Measurements from ENCODE around the gene USP12. TPM values are rescaled to one million over a fixed set of nuclear protein-coding genes. Genes with fewer than 3 reads are reported as not detected.

Gene USP12
- total RNA-seq, 2 donors from 2014 or later: 11.6 to 23.0 TPM

DNA sequence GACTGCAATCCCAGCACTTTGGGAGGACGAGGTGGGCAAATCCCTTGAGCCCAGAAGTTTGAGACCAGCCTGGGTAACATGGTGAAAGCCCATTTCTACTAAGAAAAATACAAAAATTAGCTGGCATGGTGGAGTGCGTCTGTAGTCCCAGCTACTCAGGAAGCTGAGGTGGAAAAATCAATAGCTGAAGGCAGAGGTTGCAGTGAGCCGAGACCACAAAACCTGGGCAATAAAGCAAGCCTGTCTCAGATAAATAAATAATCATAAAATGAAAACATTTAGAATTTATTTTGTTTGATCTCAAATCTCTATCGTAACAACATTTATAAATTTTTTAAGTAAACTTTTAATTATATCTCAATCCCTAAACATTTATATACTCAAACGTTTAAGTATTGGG, 36.6 kb downstream of the USP12 start:
- peaks cover 0 to 4% of the 10 kb centered on the region in 2 donors for H3K9me3 ChIP-seq
- no peak overlapping the region for H3K27ac ChIP-seq
- H3K4me3 ChIP-seq: no peak overlapping the region
- H3K4me1 ChIP-seq: peaks cover 0 to 37% of the 10 kb centered on the region in 2 donors
- no peaks in the 10 kb centered on the region for H3K27me3 ChIP-seq
- H3K36me3 ChIP-seq: no peaks in the 10 kb centered on the region
- TF ChIP-seq, protein P1, sequence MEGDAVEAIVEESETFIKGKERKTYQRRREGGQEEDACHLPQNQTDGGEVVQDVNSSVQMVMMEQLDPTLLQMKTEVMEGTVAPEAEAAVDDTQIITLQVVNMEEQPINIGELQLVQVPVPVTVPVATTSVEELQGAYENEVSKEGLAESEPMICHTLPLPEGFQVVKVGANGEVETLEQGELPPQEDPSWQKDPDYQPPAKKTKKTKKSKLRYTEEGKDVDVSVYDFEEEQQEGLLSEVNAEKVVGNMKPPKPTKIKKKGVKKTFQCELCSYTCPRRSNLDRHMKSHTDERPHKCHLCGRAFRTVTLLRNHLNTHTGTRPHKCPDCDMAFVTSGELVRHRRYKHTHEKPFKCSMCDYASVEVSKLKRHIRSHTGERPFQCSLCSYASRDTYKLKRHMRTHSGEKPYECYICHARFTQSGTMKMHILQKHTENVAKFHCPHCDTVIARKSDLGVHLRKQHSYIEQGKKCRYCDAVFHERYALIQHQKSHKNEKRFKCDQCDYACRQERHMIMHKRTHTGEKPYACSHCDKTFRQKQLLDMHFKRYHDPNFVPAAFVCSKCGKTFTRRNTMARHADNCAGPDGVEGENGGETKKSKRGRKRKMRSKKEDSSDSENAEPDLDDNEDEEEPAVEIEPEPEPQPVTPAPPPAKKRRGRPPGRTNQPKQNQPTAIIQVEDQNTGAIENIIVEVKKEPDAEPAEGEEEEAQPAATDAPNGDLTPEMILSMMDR (IDR thresholded peaks at IDR 0.05): no peak
- no peak for DNase-seq (ENCODE audit: low spot score)

DNA sequence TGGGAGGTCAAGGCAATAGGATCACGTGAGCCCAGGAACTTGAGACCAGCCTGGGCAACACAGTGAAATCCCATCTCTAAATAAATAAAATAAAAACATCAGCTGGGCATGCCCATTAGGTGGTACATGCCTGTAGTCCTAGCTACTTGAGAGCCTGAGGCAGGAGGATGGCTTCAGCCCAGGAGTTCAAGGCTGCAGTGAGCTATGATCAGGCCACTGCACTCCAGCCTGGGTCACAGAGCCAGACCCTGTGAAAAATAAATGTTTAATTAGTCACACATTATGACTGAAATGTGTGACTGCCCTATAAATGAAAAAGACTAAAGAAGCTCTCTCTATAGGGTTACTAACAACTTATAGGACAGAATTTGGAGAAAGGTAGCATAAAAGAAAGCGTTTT, 37.7 kb downstream of the USP12 start:
- H3K27ac ChIP-seq: no peak overlapping the region
- no peak for DNase-seq (ENCODE audit: low spot score)
- no peak overlapping the region for H3K4me3 ChIP-seq
- no peaks in the 10 kb centered on the region for H3K27me3 ChIP-seq
- peaks cover 0 to 37% of the 10 kb centered on the region in 2 donors for H3K4me1 ChIP-seq
- H3K9me3 ChIP-seq: peaks cover 0 to 6% of the 10 kb centered on the region in 2 donors
- TF ChIP-seq, protein P1 (IDR thresholded peaks at IDR 0.05): no peak
- H3K36me3 ChIP-seq: no peaks in the 10 kb centered on the region

DNA sequence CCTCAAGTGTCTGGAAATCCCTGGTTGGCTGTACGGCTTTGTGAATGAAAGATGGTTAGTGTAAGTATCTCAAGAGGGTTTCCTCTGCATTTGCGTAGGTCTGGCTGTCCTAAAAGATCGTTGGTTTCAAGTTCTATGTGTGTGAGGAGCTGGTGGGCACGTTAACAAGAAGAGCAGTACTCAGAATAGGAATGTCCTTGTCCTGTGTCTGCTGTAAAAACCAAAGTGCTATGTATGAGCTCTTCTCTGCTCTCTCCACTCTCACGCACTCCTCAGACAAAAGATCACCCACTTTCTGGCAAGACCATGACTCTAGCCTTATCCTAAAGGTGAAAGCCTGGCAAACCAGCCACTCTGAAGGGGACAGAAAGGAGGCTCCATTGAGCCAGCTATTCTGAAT, 39.1 kb downstream of the USP12 start:
- H3K9me3 ChIP-seq: peaks cover 0 to 6% of the 10 kb centered on the region in 2 donors
- H3K36me3 ChIP-seq: no peaks in the 10 kb centered on the region
- TF ChIP-seq, protein P1 (IDR thresholded peaks at IDR 0.05): no peak
- no peak for DNase-seq (ENCODE audit: low spot score)
- H3K27me3 ChIP-seq: no peaks in the 10 kb centered on the region
- H3K27ac ChIP-seq: no peak overlapping the region
- H3K4me3 ChIP-seq: no peak overlapping the region
- peaks cover 0 to 27% of the 10 kb centered on the region in 2 donors for H3K4me1 ChIP-seq

DNA sequence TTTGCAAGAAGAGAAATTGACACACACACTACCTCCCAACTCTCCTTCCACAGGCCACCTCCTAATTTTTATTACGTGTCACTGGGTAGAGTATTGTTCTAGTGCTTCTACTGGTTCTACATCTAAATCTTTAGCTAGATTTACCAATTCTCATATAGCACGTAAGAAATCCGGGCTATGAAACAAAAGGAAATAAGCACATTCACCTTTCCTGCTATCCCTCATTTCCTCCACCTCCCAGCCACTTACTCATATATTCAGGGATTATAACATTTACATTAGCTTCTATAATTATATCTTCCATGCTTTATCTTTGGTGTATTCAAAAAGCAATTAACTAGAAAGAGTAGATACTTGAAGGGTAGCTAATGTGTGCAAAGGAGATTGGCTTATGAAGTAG, 39.7 kb downstream of the USP12 start:
- DNase-seq (ENCODE audit: low spot score): no peak
- Histone ChIP-seq H3K27ac (no peak overlapping the region), H3K9me3 (peaks cover 0 to 6% of the 10 kb centered on the region in 2 donors), H3K4me1 (peaks cover 0 to 31% of the 10 kb centered on the region in 2 donors), H3K36me3 (no peaks in the 10 kb centered on the region), H3K27me3 (no peaks in the 10 kb centered on the region), H3K4me3 (no peak overlapping the region)
- TF ChIP-seq, protein P1 (IDR thresholded peaks at IDR 0.05): no peak

DNA sequence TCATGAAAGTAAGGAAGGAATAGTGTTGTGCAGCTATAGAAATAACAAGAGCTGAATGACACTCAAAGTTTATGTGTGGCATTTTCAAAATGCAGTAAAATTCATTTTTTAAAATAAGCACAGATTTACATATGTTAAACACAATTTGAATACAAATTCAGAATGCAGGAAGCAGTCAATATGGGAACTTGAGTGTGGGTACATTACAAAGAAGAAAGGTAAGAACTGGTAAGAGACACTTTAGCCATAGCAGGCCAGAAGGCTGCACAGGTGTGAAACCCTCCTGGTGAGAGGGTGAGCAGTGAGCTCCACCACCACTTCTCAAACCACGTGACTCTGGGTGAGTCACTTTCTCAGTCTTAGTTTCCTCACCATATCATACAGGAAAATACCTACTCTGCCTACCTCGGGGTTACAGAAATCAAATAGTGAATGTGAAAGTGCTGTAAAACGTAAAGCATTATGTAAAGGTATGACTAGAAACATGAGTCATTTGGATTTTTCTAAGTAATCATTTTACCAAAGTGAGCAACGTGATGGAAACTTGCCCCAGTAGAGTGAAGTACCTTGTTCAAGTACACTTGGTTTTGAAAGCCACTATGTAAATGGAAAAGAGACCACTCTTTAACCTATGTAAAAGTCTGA, 40.5 kb downstream of the USP12 start:
- H3K36me3 ChIP-seq: no peaks in the 10 kb centered on the region
- no peak overlapping the region for H3K4me3 ChIP-seq
- no peaks in the 10 kb centered on the region for H3K27me3 ChIP-seq
- peaks cover 0 to 6% of the 10 kb centered on the region in 2 donors for H3K9me3 ChIP-seq
- TF ChIP-seq, protein P1 (IDR thresholded peaks at IDR 0.05): no peak
- peak overlapping the region; percentile 19 to 33 for H3K27ac ChIP-seq
- DNase-seq (ENCODE audit: low spot score): no peak
- peaks cover 0 to 39% of the 10 kb centered on the region in 2 donors for H3K4me1 ChIP-seq
